Retinal pigment epithelial cell (primary cell): ENCODE measurements around the gene LHFPL6.

ENCODE experiments used
- DNase-seq: peaks from one replicate; pipeline ENCODE4 v3.0.0-alpha.2; 2010; ENCODE audit warnings: low read depth
- H3K4me3 ChIP-seq: 2 replicates; pipeline ENCODE4 v1.5.1; 2011; ENCODE audit warnings: mild to moderate bottlenecking, low read length, control low read depth, moderate library complexity
- CTCF ChIP-seq: conservative IDR thresholded peaks from 2 replicates; pipeline ENCODE4 v1.5.1; 2011; ENCODE audit warnings: low read depth, low read length, control low read depth, inconsistent platforms

LHFPL6 gene

DNA sequence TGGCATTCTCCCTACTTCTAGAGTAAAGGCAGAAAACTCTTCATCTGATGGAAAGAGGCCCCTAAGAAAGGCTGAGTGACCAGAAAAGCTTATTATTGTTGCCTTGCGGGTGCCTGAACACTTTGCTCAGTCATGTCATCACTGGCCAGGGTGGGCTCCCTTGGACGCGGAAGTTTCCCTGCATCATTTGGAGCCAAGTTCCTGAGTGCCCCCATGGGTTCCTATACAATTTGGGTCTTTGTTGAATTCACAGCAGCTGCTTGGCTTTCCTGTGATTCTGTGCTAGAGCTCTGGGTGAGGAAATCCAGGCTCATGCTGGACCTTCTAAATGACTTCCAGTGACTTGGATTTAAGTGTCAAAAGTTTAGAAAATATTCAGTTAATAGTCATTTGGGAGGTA, 232.9 kb downstream of the LHFPL6 start:
- DNase-seq, result no peak
- TF ChIP-seq CTCF, result no peak
- no peak overlapping the region for H3K4me3 ChIP-seq

GRCh38 chr13:39369161-39369890, 233.7 kb downstream of the LHFPL6 start:
- TF ChIP-seq CTCF, result no peak
- no peak overlapping the region for H3K4me3 ChIP-seq
- no peak for DNase-seq

- no peak for DNase-seq
- TF ChIP-seq CTCF, result no peak
- no peak overlapping the region for H3K4me3 ChIP-seq
These were observed 237.1 kb downstream of the LHFPL6 start for GRCh38 chr13:39365879-39366278.

DNA sequence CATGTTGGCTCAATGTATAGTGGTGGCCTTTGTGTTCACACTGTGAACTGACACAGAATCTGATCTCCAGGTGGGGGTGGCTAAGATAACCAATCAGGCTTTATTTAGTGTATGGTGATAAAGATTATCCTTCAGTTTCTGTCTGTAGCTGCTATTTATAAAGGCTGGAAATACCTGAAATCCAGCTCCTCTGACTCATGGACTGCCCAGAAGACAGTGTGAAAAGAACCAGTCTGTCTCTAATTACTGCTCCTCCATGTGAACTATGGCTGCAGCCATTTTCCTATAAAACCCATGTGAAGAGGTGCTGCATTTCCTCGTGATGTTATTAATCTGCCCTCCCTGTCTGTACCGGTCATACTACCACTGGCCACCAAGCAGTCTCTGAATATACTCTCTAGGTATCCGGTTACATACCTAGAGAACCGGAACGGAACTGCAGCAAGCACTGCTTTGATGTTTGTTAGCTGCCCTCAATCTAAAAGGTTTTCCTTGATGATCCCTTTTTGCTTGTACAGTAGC, 238.0 kb downstream of the LHFPL6 start:
- peak; percentile 33 for DNase-seq
- H3K4me3 ChIP-seq, result no peak overlapping the region
- TF ChIP-seq CTCF, result peak; percentile 8

DNA sequence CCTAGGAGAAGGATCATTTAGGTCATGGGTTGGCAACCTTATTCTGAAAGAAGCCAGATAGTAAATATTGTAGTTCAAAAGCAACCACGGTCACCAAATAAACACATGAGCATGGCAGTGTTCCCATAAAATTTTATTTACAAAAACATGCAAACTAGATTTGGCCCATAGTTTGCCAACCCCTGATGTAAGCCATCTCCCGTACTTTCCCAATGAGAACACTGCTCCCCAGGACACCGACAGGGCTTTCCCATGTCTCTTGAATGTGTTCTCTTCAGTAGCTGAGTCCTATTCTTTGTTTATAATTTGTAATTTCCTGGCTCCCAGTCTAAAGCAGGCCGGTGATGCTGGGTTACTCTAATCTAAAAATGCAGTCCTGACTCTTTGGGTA, 239.6 kb downstream of the LHFPL6 start:
- DNase-seq, result no peak
- no peak for TF ChIP-seq CTCF
- H3K4me3 ChIP-seq, result no peak overlapping the region

DNA sequence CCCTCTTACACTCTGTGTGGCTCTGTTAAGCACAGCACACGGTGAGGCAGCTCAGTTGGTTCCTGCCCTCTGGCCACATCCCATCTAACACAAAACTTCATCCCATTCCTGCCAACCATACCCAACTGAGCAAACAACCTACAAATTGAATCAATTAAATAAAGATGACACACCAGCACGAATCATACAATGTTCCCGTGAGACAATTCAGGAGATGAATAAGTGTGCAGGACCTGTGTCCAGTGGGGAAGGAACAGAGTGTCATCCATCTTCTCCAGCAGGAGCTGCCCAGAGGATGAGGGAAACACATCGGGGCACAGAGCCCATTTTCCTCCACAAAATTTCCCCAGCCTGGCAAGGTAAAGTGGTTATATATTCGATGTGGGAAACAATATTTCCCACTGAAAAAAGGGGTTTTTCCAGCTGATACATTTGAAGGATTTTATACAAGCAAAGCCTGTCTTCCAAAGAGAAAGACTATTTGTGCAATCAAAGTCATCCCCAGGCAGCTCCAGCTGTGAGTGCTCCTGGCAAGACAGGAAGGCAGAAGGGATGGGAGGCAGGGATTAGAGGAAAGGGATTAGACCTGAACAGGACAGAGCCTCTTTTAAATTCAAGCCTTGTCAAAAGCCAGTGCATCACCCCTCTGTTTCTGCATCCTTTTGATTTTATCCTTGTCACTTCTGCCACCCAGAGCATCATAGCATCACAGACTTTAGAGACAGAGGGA, 240.2 kb downstream of the LHFPL6 start:
- DNase-seq, result no peak
- H3K4me3 ChIP-seq, result no peak overlapping the region
- no peak for TF ChIP-seq CTCF

- no peak for TF ChIP-seq CTCF
- no peak for DNase-seq
- H3K4me3 ChIP-seq, result no peak overlapping the region
These were observed 249.0 kb downstream of the LHFPL6 start for GRCh38 chr13:39353988-39354387.
